GM12865 (cell line): ENCODE data around the gene SLC1A7.

Experiments
- DNase-seq: peaks from one replicate; pipeline ENCODE4 v3.0.0; 2010; ENCODE audit warnings: low read depth
- H3K4me3 ChIP-seq: 2 replicates; pipeline ENCODE4 v1.5.1; 2011; ENCODE audit warnings: mild to moderate bottlenecking, low read depth, low read length, control low read depth
- TF ChIP-seq, protein P1 (sequence below): IDR thresholded peaks from 2 replicates; pipeline ENCODE4 v1.5.1; 2011; ENCODE audit warnings: low read length, control low read depth, low read depth, inconsistent platforms; ENCODE audit not compliant: insufficient read depth; ENCODE audit errors: missing control alignments

Gene SLC1A7

DNA sequence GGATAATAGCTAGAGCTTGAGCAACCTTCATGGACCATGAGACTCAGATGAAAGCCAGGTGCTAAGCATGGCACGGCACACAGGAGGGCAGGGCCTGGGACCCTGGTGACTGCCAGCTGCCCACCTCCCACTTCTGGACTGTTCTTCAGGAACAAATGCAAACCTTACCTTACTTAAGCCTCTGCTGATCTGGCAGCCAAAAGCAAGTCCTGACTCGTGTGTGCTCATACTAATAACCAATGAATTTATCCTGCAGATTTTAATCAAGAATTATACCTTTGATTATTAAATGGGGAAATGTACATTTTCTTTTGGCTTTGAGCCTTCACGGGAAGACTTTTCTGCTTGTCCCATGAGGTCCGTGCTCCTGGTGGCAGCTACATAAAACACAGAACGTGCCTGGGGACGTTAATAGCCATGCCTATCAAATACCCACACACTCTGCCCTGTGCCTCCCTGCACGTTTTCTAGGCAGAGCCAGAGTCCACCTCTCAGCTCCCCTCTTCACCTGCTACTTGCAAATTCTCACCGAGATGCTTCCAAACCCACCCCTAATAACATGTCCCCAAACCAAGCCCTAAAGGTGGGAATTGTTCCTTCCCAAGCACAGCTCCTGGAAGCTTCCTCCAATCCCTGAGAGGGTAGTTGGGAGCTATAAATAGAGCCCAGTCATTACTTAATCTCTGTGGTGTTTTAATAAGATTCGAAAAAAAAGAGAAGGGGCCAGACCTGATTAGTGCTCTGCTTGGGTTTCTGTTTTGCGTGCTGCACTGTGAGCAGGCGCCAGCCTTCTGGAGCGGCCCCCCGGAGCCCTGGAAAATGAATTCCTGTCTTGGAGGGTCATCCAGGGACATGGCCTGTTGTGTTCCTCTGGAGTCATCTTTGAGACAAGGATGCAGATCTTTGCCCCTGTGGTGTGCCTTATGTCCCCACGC, 33.5 kb downstream of the SLC1A7 start:
- TF ChIP-seq, protein P1, sequence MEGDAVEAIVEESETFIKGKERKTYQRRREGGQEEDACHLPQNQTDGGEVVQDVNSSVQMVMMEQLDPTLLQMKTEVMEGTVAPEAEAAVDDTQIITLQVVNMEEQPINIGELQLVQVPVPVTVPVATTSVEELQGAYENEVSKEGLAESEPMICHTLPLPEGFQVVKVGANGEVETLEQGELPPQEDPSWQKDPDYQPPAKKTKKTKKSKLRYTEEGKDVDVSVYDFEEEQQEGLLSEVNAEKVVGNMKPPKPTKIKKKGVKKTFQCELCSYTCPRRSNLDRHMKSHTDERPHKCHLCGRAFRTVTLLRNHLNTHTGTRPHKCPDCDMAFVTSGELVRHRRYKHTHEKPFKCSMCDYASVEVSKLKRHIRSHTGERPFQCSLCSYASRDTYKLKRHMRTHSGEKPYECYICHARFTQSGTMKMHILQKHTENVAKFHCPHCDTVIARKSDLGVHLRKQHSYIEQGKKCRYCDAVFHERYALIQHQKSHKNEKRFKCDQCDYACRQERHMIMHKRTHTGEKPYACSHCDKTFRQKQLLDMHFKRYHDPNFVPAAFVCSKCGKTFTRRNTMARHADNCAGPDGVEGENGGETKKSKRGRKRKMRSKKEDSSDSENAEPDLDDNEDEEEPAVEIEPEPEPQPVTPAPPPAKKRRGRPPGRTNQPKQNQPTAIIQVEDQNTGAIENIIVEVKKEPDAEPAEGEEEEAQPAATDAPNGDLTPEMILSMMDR: no peak
- DNase-seq: no peak
- H3K4me3 ChIP-seq: no peak overlapping the region

DNA sequence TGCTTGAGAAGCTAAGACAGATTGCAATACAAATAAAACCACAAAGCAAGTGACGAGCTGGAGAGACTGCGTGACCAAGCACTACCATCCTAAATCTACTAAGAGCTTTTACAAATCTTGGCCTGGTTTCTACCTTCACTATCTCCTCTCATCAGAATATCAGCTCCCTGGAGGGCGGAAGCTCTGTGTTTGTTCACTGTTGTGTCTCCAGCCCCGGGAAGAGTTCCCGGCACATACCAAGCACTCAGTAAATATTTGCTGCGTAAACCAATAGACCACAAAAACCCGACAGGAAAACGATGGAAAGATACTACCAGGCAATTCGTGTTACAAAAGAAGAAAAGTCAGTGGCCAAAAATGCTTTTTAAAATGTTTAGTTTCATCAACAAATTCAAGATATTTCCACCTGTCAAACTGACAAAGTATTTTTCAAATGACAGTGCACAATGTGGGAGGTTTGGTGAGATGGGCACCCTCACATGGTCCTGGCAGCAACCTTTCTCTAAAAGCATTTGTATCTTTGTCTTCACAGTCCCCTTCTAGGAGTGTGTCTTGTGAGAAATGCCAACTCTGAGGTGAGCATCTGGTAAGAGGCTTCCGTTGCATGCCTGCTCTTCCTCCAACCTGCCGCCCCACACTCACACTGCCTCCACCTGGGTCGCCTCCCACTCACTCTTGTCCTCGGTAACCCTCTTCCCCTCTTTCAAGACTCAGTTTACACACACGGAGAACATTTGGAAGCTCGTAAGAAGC, 34.7 kb downstream of the SLC1A7 start:
- TF ChIP-seq, protein P1: no peak
- H3K4me3 ChIP-seq: no peak overlapping the region
- no peak for DNase-seq

DNA sequence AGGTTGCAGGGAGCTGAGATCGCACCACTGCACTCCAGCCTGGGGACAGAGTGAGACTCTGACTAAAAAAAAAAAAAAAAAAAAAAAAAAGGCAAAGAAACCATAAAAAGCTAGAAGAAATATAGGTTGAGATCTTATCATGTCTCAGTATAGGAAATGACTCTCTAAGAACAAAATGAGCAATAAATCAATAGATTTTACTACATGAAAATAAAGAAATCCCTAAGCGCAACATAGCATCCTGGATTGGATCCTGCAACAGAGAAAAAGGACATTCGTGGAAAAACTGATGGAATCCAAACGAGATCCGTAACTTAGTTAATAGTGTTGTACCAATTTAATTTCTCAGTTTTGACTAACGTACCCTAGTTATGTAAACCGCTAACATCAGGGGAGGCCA, 35.3 kb downstream of the SLC1A7 start:
- TF ChIP-seq, protein P1: no peak
- H3K4me3 ChIP-seq: no peak overlapping the region

DNA sequence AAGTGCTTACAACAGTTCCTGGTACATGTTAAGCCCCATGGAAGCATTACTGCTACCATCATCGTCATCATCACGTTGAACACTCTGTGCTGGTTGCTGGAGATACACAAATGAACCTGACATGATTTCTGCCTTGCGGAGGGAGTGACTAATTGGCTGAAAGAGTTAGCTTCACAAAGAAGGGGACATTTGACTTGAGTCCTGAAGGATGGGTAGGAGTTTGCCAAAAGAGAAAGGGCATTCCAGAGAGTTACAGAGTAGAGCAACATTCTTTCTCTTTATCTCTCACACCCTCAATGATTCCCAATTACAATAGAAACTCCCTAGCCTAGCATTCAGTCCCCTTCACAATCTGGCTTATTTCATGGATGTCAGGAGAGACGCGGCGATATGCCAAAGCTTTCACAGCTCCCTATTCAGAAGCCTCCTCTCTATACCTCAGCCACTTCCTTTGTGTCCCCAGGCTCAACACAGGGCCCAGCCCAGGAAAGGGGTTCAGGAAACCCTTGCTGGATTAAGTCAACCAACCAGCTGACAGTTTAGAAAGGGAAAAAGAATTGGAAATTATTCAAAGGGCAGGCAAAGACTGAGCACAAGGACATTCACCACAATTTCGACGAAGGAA, 38.0 kb downstream of the SLC1A7 start:
- TF ChIP-seq, protein P1: no peak
- no peak for DNase-seq
- no peak overlapping the region for H3K4me3 ChIP-seq

More for the DNA sequence above, 35.3 kb downstream of the SLC1A7 start:
- DNase-seq: no peak

DNA sequence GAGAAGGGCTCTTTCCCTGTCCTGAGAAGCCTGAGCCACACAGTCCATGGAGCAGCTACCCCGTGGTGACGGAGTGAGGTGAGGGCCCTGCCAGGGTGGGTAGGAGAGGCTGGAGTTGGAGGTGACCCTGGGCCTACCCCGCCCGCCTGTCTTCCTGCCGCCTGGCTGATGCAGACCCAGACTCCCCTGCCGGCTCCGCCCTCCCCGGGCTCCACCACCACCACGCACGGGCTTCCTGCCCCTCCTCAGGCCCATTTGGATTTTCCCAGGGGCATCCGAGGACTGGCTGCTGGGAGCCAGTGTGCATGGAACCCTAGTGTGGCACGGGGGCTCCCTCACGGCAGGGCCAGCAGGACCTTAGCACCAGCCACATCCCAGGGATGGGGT, 47.9 kb downstream of the SLC1A7 start:
- TF ChIP-seq, protein P1: no peak
- DNase-seq: no peak
- H3K4me3 ChIP-seq: no peak overlapping the region

DNA sequence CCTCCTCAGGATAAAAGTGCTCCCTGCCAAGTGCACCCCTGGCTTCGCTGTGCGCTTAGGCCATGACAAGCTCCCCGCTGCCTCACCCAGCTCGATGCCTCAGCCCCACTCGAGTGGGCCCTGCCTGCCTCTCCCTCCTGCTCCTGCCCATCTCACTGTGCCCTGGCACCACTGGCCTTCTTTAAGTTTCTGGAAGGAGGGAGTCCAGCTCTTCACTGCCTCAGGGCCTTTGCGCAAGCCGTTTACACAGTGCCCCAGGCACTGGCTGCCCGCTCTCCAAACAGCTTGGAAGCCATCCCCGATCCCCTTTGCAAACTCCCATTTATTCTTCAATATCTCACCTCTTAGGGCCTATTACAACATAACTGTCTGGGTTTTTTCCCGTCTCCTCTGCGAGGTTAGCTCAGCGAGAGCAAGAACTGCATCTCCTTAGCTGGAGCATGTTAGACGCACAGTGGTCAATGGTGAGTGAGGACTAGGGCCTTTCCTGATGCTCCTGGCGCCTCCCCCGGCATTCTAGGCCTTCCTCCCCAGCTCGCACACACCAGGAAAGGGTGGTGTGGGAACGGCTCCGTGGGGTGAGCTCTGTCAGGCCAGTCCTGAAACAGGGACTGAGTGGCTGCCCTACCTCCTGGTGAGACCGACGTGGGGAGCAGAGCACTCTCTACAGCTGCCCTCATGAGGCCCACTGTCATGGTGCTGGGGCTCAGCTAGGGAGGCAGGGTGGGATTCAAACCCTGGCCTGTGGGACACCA, 48.5 kb downstream of the SLC1A7 start:
- H3K4me3 ChIP-seq: no peak overlapping the region
- DNase-seq: no peak
- TF ChIP-seq, protein P1: no peak
